Measurements from ENCODE around the gene TXNRD3. TPM values are rescaled to one million over a fixed set of nuclear protein-coding genes. Genes with fewer than 3 reads are reported as not detected.

TXNRD3 gene
- total and polyA plus RNA-seq, 8 donors = 9.6 to 25.6 (median 19.6) TPM

GRCh38 chr3:126570103-126570541 is 84.8 kb downstream of the TXNRD3 start:
- Histone ChIP-seq H3K9me3 (no peaks in the 10 kb centered on the region), H3K4me1 (no peaks in the 10 kb centered on the region), H3K36me3 (no peaks in the 10 kb centered on the region), H3K4me3 (no peak overlapping the region), H3K27ac (no peak overlapping the region), H3K27me3 (no peaks in the 10 kb centered on the region)
- intact Hi-C loops (cut with DNase I) = no loop called here
- peak in 1 of 4 donors; percentile 71 for DNase-seq
- no peak for ATAC-seq
- no peak for TF ChIP-seq CTCF (IDR thresholded peaks at IDR 0.05)

- intact Hi-C loops (cut with DNase I) = no loop called here
- DNase-seq = no peak
- no peak for TF ChIP-seq CTCF (IDR thresholded peaks at IDR 0.05)
- H3K36me3 ChIP-seq = no peaks in the 10 kb centered on the region
- H3K9me3 ChIP-seq = no peaks in the 10 kb centered on the region
- H3K4me1 ChIP-seq = no peaks in the 10 kb centered on the region
- no peak overlapping the region for H3K27ac ChIP-seq
- no peaks in the 10 kb centered on the region for H3K27me3 ChIP-seq
- no peak for ATAC-seq
- no peak overlapping the region for H3K4me3 ChIP-seq
These were observed 85.4 kb downstream of the TXNRD3 start for GRCh38 chr3:126569390-126569975.

GRCh38 chr3:126568776-126569342 is 86.1 kb downstream of the TXNRD3 start:
- ATAC-seq (no peak), DNase-seq (no peak)
- H3K4me1 ChIP-seq = no peaks in the 10 kb centered on the region
- TF ChIP-seq CTCF (IDR thresholded peaks at IDR 0.05) = no peak
- H3K4me3 ChIP-seq = no peak overlapping the region
- no peaks in the 10 kb centered on the region for H3K27me3 ChIP-seq
- no peaks in the 10 kb centered on the region for H3K9me3 ChIP-seq
- intact Hi-C loops (cut with DNase I) = no loop called here
- H3K27ac ChIP-seq = no peak overlapping the region
- H3K36me3 ChIP-seq = no peaks in the 10 kb centered on the region

GRCh38 chr3:126567696-126568438 is 87.1 kb downstream of the TXNRD3 start:
- Histone ChIP-seq H3K9me3 (peaks cover 0 to 3% of the 10 kb centered on the region in 2 donors), H3K27ac (no peak overlapping the region), H3K4me3 (no peak overlapping the region), H3K36me3 (no peaks in the 10 kb centered on the region), H3K27me3 (no peaks in the 10 kb centered on the region), H3K4me1 (no peaks in the 10 kb centered on the region)
- no peak for DNase-seq
- ATAC-seq = no peak
- TF ChIP-seq CTCF (IDR thresholded peaks at IDR 0.05) = no peak
- intact Hi-C loops (cut with DNase I) = no loop called here

- Histone ChIP-seq H3K9me3 (peaks cover 0 to 11% of the 10 kb centered on the region in 2 donors), H3K4me1 (no peaks in the 10 kb centered on the region), H3K27ac (no peak overlapping the region), H3K4me3 (no peak overlapping the region), H3K36me3 (no peaks in the 10 kb centered on the region), H3K27me3 (no peaks in the 10 kb centered on the region)
- no peak for DNase-seq
- no peak for ATAC-seq
- intact Hi-C loops (cut with DNase I) = no loop called here
- no peak for TF ChIP-seq CTCF (IDR thresholded peaks at IDR 0.05)
These were observed 92.1 kb downstream of the TXNRD3 start for GRCh38 chr3:126562737-126563276.

Measured in left lung (tissue), 10 donors.